Measurements from ENCODE around the gene ZNF341.
A peak's percentile ranks its signal among the peaks of the same experiment; 100 is the strongest.

The ZNF341 gene

DNA sequence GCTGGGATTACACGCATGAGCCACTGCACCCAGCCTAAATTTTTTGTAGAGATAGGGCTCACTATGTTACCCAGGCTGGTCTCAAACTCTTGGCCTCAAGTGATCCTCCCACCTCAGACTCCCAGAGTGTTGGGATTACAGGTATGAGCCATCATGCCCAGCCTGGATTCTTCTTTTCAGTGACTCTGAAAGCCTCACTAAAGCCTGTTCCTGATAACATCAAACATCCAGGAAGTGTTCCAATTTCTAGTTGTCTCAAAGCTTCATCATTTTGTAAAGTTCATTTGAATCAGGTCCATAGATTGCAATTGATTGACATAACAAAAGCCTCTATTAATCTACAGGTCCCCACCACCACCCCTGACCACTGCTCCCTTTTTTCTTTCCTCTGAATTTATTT lies 50.1 kb downstream of the ZNF341 start:
- no peak overlapping the region for H3K4me3 ChIP-seq (ENCODE audit: low read depth, low read length)
- TF ChIP-seq, protein P1, sequence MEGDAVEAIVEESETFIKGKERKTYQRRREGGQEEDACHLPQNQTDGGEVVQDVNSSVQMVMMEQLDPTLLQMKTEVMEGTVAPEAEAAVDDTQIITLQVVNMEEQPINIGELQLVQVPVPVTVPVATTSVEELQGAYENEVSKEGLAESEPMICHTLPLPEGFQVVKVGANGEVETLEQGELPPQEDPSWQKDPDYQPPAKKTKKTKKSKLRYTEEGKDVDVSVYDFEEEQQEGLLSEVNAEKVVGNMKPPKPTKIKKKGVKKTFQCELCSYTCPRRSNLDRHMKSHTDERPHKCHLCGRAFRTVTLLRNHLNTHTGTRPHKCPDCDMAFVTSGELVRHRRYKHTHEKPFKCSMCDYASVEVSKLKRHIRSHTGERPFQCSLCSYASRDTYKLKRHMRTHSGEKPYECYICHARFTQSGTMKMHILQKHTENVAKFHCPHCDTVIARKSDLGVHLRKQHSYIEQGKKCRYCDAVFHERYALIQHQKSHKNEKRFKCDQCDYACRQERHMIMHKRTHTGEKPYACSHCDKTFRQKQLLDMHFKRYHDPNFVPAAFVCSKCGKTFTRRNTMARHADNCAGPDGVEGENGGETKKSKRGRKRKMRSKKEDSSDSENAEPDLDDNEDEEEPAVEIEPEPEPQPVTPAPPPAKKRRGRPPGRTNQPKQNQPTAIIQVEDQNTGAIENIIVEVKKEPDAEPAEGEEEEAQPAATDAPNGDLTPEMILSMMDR (IDR thresholded peaks at IDR 0.05; ENCODE audit: insufficient read depth, low read depth, low read length, missing control alignments), result no peak
- no peak for DNase-seq (ENCODE audit: low read depth)

DNA sequence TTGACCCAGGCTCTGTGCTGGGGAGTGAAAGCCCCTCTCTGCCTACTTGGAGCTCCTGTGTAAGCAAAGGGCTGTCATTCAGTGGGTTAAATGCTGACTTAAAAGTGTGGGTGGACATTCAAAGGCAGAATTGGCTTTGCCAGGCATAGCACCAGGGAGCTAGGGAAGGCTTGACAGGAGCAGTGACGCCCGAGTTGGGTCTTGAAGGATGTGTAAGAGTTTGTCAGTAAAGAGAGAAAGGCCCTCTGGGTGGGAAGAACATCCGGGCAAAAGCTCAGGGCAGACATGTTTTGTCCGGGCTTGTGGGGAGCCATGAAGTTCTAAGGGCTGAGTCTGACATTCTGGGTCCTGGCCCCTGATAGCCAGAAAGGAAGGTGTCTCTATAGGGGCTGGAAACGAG lies 51.5 kb downstream of the ZNF341 start:
- no peak for DNase-seq (ENCODE audit: low read depth)
- TF ChIP-seq, protein P1 (IDR thresholded peaks at IDR 0.05; ENCODE audit: insufficient read depth, low read depth, low read length, missing control alignments), result no peak
- H3K4me3 ChIP-seq (ENCODE audit: low read depth, low read length), result no peak overlapping the region

DNA sequence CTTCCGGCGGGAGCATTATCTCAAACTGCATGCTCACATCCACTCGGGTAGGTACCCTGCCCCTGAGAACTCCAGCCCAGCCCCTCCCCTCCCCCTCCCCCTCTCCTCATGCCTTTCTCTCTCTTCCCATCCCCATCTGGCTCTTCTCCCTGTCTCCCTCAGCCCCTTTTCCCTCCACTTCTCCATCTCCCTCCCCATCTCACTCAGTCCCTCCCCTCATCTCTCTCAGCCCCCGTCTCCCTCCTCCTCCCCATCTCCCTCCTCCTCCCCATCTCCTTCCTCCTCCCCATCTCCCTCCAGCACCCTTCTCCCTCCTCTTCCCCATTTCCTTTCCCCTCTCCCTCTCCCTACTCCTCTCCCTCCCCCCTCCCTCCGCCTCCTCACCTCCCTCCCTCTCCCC lies 52.0 kb downstream of the ZNF341 start:
- TF ChIP-seq, protein P1 (IDR thresholded peaks at IDR 0.05; ENCODE audit: insufficient read depth, low read depth, low read length, missing control alignments), result no peak
- no peak overlapping the region for H3K4me3 ChIP-seq (ENCODE audit: low read depth, low read length)
- DNase-seq (ENCODE audit: low read depth), result no peak

DNA sequence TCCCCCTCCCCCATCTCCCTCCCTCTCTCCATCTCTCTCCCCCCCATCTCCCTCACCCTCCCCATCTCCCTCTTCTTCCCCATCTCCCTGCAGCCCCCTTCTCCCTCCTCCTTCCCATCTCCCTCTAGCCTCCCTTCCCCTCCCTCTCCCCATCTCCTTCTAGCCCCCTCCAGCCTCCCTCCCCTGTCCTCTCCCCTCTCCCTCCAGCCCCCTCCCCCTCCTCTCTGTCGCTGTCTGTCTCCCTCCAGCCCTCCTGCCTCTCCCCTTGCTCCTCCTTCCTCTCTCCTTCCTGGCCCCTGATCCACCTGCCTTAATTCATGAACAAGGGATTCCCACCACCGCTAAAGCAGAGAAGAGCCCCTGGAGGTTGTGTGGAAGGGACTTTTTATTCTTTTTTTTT lies 52.4 kb downstream of the ZNF341 start:
- H3K4me3 ChIP-seq (ENCODE audit: low read depth, low read length), result no peak overlapping the region
- DNase-seq (ENCODE audit: low read depth), result no peak
- TF ChIP-seq, protein P1 (IDR thresholded peaks at IDR 0.05; ENCODE audit: insufficient read depth, low read depth, low read length, missing control alignments), result no peak

DNA sequence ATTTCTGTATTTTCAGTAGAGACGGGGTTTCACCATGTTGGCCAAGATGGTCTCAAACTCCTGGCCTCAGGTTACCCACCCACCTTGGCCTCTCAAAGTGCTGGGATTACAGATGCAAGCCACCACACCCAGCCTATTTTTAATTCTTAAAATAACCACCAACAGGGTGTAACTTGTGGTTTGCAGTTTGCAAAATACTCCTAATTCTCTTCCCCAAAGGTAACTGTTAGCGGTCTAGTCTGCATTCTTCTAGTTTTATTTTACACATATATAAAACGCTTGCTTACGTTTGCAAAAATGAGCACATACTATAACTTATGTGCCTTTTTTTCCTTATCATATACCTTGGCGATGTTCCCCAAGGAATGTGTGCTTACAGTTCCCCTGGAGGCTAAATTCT lies 53.7 kb downstream of the ZNF341 start:
- TF ChIP-seq, protein P1 (IDR thresholded peaks at IDR 0.05; ENCODE audit: insufficient read depth, low read depth, low read length, missing control alignments), result no peak
- H3K4me3 ChIP-seq (ENCODE audit: low read depth, low read length), result no peak overlapping the region
- DNase-seq (ENCODE audit: low read depth), result peak; percentile 38

DNA sequence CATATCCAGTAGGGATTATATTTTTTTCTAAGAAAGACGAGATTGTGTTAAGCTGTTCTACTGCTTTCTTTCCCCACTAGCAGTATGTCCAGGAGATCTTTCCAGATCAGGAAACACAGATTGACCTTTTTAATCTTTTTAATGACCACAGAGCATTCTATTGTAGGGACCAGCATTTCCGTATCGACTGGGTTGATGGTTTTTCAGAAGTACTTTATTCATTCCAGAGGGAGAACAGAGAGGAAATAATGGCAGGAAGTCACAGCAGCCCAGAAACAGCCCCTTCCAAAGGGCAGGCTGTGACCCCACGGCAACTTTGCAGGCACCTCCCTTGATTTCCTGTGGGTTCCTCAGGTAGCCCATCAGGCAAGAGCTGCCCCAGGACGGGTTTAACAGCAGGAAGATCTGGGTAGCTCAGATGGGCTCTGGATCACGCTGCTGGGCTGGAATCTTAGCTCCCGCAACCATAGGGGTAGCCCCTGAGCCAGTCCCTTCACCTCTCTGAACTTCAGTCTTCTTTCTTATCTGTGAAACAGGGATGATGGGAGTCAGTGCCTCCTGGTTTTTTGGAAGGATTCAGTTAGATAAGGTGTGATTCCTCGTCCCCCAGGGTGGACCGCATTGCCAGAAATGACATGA lies 55.6 kb downstream of the ZNF341 start:
- no peak overlapping the region for H3K4me3 ChIP-seq (ENCODE audit: low read depth, low read length)
- TF ChIP-seq, protein P1 (IDR thresholded peaks at IDR 0.05; ENCODE audit: insufficient read depth, low read depth, low read length, missing control alignments), result no peak
- DNase-seq (ENCODE audit: low read depth), result no peak
